DOHH2 (cell line): ENCODE measurements around the gene MAGT1.

Source experiments
- CTCF ChIP-seq: fragments of 200-600 bp; sonication (generic); IDR thresholded peaks from one replicate; pipeline ENCODE4 v1.5.1; 2014; ENCODE audit warnings: antibody characterized with exemption, mild to moderate bottlenecking, low read depth, low read length; ENCODE audit not compliant: poor library complexity, severe bottlenecking
- EZH2phosphoT487 ChIP-seq: fragments of 200-600 bp; sonication (generic); IDR thresholded peaks from 2 replicates; pipeline ENCODE4 v1.6.1; 2017; ENCODE audit warnings: borderline replicate concordance, mild to moderate bottlenecking, antibody characterized with exemption, low read length, moderate library complexity, mixed read lengths

GRCh38 chrX:77900688-77901087 lies 5.5 kb upstream of the MAGT1 start:
- TF ChIP-seq CTCF (no peak), EZH2phosphoT487 (no peak)
